A549 treated with DMSO at 1 μM for 4 hours (cell line): ENCODE data around the gene LZTS2. TPM values are rescaled to one million over a fixed set of nuclear protein-coding genes. Genes with fewer than 3 reads are reported as not detected.

Experiments
- total RNA-seq: library from RNA; stranded (reverse); fragments of 200-300 nt; extraction: Qiagen RNA extraction; gene quantifications from 5 replicates; pipeline ENCODE4 v1.2.3, GENCODE V29; 2022; ENCODE audit warnings: low read depth

The LZTS2 gene, protein sequence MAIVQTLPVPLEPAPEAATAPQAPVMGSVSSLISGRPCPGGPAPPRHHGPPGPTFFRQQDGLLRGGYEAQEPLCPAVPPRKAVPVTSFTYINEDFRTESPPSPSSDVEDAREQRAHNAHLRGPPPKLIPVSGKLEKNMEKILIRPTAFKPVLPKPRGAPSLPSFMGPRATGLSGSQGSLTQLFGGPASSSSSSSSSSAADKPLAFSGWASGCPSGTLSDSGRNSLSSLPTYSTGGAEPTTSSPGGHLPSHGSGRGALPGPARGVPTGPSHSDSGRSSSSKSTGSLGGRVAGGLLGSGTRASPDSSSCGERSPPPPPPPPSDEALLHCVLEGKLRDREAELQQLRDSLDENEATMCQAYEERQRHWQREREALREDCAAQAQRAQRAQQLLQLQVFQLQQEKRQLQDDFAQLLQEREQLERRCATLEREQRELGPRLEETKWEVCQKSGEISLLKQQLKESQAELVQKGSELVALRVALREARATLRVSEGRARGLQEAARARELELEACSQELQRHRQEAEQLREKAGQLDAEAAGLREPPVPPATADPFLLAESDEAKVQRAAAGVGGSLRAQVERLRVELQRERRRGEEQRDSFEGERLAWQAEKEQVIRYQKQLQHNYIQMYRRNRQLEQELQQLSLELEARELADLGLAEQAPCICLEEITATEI
- 33.8 to 44.5 TPM (median 40.3 TPM) in 5 replicates for total RNA-seq

DNA sequence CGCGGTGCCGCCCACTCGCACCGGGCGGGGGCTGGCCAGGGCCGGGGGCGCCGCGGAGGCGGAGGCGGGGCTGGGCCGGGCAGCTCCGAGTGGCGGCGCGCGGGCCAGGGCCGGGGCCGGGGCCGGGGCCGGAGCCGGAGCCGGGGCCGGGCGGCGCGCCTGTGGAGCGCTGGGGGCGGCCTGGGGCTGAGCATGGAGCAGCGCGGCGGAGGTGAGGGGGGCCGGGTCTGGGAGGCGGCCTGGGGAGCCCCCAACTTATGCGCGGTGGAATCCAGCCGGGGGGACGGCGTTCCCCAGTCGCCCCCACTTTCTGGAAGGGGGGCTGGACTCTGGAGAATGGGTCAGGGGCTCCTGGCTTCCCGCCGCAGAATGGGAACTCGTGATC, at the start of gene LZTS2:
Gene LZTS2, plus strand, starts transcription at position 67 of the 385 bp plus-strand sequence. CDS start 2,731 bp downstream, outside the sequence.

DNA sequence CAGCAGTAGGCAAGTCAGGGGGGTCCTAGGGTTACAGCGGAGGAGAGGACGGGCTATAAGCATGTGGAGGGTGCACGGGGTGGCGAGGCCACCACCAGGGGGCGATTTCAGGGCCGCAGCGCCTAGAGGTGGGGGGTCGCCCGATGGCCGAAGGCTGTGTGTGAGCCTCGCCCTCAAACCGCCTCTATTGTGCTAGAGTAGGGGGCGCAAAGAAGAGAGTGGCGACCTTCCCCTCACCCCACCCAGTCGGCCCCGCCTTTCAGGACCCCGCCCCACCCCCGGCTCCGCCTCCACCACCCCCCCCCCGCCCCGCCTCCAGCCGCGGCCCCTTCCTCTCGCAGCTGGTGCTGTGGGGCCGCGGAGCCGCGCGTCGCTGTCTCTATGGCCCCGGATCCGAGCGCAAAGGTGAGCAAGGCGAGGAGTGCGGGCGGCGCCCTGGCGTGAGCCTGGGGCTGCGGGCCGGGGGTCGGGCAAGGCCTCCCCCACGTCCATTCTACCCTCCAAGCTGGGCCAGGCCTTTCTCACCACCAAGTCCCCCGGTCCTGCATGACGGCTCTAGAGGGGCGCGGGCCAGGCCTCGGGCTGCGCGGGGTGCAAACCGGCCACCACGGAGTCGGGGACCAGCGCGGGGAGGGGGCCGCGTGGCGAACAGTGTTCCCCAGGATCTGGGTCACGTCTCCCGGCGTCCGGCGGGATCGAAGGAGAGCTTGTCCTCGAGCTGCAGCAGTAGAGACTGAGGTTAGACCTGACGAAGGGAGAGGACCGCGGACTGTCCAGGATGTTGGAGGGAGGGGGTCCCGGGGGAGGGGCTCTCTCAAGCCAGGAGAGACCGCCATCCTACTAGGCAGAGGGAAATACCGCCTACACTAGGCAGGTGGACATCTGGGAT, 30.2 kb upstream of the LZTS2 start, which contains the start of gene SEMA4G:
Gene SEMA4G, plus strand, starts transcription at position 318 of the 889 bp plus-strand sequence. CDS start 3,409 bp downstream, outside the sequence.

DNA sequence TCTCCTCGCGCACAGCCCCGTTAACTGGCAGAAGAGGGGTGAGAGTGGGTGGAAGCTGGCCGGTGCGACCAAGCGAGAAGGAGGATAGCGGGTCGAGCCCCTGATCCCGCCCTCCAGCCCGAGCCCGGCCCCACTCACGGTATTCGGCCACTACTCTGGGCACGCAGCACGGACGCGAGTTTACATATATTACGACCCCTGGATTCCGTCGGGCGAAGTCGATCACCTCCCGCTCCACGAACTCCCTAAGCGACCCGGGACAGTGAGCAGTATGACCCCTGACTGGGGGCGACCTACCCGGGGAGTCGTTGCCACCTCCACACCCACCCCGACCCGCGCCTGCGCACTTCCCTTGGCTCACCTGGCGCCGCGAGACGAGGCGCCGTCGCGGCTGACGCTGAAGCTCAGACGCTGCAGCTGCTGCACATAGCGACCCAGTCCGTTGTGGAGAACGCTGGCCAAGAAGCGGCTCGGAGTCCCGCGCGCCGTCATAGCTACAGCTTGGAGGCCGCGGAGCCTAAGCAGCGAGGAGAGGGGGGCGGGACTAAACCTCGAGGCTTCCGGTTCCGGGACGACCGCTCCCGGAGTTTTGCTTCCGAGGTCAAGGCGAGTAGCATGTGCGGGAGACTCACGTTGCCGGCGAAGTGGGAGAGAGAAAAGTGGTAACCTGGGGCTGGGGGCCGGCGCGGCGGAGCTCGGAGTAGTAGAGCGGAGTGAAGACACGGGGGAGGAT, 12.5 kb upstream of the LZTS2 start, which contains the start of the genes MRPL43 and TWNK:
Gene MRPL43, minus strand, starts transcription at position 546 of the 733 bp plus-strand sequence. Its CDS starts 54 bp downstream, at position 492.
Gene TWNK, plus strand, starts transcription at position 592 of the 733 bp plus-strand sequence. CDS start 668 bp downstream, outside the sequence.

DNA sequence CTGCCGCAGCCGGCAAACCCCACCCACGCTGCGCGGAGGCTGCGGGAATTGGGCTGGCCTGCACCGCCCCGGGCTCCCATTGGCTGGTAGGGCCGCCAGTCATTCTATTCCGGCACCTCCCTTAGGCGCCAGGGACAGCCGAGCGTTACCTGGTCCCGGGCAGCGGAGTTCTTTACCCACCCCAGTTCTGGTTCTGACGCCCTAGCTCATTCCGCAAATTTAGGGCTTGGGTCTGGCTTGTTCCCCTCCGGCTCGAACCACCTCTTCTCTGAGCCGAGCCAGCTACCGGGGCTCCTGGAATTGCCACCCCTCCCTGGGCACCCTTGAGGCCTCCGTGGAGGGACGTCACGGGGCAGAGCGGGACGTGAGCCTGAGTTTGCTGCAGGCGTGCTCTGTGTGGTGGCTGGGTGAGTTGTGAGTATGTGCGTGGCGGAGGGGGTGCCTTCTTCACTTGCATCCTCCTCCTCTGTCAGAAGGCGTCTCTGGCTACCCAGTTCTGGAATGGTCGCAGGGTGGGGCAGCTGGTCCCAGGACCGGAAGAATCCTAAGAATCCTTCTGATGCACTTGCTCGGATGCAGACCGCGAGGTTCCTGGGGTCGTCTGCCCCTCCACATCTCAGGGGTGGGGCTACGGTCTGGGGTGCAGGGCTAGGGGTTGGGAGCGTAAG, 31.7 kb downstream of the LZTS2 start, which contains the start of the genes PDZD7 and SFXN3:
Gene PDZD7, minus strand, starts transcription at position 2 of the 668 bp plus-strand sequence. CDS start 910 bp downstream, outside the sequence.
Gene SFXN3, plus strand, starts transcription at position 107 of the 668 bp plus-strand sequence. CDS start 3,461 bp downstream, outside the sequence.

Other genes with a start within 250 kb of the LZTS2 start
- 8.3 to 12.7 TPM (median 10.8 TPM) in 5 replicates for gene SLF2, start 86.8 kb upstream of the LZTS2 start, total RNA-seq
- 7.2 to 10.3 TPM (median 9.2 TPM) in 5 replicates for gene SEMA4G, start 30.3 kb upstream of the LZTS2 start, total RNA-seq
- 86.9 to 102 TPM (median 95.6 TPM) in 5 replicates for gene MRPL43, start 12.3 kb upstream of the LZTS2 start, total RNA-seq
- gene TWNK, start 12.3 kb upstream of the LZTS2 start, total RNA-seq, result 42.6 to 55.5 TPM (median 45.8 TPM) in 5 replicates
- 0.57 to 0.97 TPM (median 0.87 TPM) in 5 replicates for gene PDZD7, start 31.3 kb downstream of the LZTS2 start, total RNA-seq
- gene SFXN3, start 31.4 kb downstream of the LZTS2 start, total RNA-seq, result 42.0 to 46.8 TPM (median 43.4 TPM) in 5 replicates
- gene KAZALD1, start 62.2 kb downstream of the LZTS2 start, total RNA-seq, result 2.2 to 3.2 TPM (median 2.8 TPM) in 5 replicates
- 0.05 TPM in 1 of 5 replicates, not detected in the others for gene TLX1, start 131.5 kb downstream of the LZTS2 start, total RNA-seq
- not detected in 5 replicates for gene LBX1, start 229.7 kb downstream of the LZTS2 start, total RNA-seq